HG03039 (cell line): Measurements from ENCODE around the gene PARP6.
A peak's percentile ranks its signal among the peaks of the same experiment; 100 is the strongest.

Source experiments
- ATAC-seq: cut with Tn5 transposase; IDR thresholded peaks from one replicate; pipeline ENCODE4 v1.9.1; 2021; ENCODE audit warnings: mild to moderate bottlenecking, moderate library complexity; ENCODE audit not compliant: unreplicated experiment

PARP6 gene

GRCh38 chr15:72272213-72272996, at the start of gene PARP6:
PARP6 (minus strand) TSS chr15:72272554; CDS start chr15:72267477, 5,077 bp downstream.
- peak; percentile 92 for ATAC-seq

GRCh38 chr15:72319985-72320671, 47.8 kb upstream of the PARP6 start, which contains the start of gene CELF6:
CELF6 (minus strand) TSS chr15:72320157; CDS start chr15:72319874, 283 bp downstream.
- ATAC-seq, result no peak

GRCh38 chr15:72319360-72319984, 47.1 kb upstream of the PARP6 start:
- no peak for ATAC-seq

- ATAC-seq, result no peak
These were observed 46.1 kb upstream of the PARP6 start for GRCh38 chr15:72318408-72318942.

GRCh38 chr15:72315706-72316370, 43.5 kb upstream of the PARP6 start:
- no peak for ATAC-seq

GRCh38 chr15:72313881-72314280, 41.5 kb upstream of the PARP6 start:
- no peak for ATAC-seq

GRCh38 chr15:72313448-72313840, 41.1 kb upstream of the PARP6 start:
- no peak for ATAC-seq

- ATAC-seq, result no peak
These were observed 40.5 kb upstream of the PARP6 start for GRCh38 chr15:72312605-72313447.

- ATAC-seq, result no peak
These were observed 34.7 kb upstream of the PARP6 start for GRCh38 chr15:72307026-72307425.

- no peak for ATAC-seq
These were observed 33.9 kb upstream of the PARP6 start for GRCh38 chr15:72306211-72306785.

GRCh38 chr15:72304596-72304995, 32.2 kb upstream of the PARP6 start:
- no peak for ATAC-seq

GRCh38 chr15:72302955-72303354, 30.6 kb upstream of the PARP6 start:
- no peak for ATAC-seq

- no peak for ATAC-seq
These were observed 17.4 kb upstream of the PARP6 start for GRCh38 chr15:72289597-72290325.

GRCh38 chr15:72288796-72289596, 16.6 kb upstream of the PARP6 start:
- no peak for ATAC-seq

GRCh38 chr15:72285927-72286516, 13.7 kb upstream of the PARP6 start:
- ATAC-seq, result no peak

GRCh38 chr15:72285402-72285801, 13.0 kb upstream of the PARP6 start:
- ATAC-seq, result no peak

- no peak for ATAC-seq
These were observed 12.4 kb upstream of the PARP6 start for GRCh38 chr15:72284781-72285180.

GRCh38 chr15:72281713-72282112, 9.4 kb upstream of the PARP6 start:
- ATAC-seq, result no peak
